GM18526 (cell line): ENCODE results near the gene CKMT1A.
"Not testable (repeated sequence)": the region's sequence is repeated elsewhere in the genome, so short reads cannot be mapped to it uniquely, and the experiment has no call there.

ENCODE experiments used
- POLR2A ChIP-seq: IDR thresholded peaks from 3 replicates; pipeline ENCODE4 v1.6.1; 2011; ENCODE audit not compliant: insufficient read length; ENCODE audit errors: extremely low read depth

The CKMT1A gene

GRCh38 chr15:43693148-43694022 is at the start of gene CKMT1A:
Gene CKMT1A, plus strand, starts transcription at chr15:43693859. Its CDS starts 192 bp downstream, at chr15:43694051.
- TF ChIP-seq POLR2A, result not testable (repeated sequence)

- no peak for TF ChIP-seq POLR2A
These were observed 44.8 kb upstream of the CKMT1A start, which contains the start of gene CATSPER2 for GRCh38 chr15:43648649-43649429. Gene CATSPER2, minus strand, starts transcription at chr15:43648844. Its CDS starts 783 bp downstream, at chr15:43648061.

- TF ChIP-seq POLR2A, result no peak
These were observed 8.5 kb downstream of the CKMT1A start for GRCh38 chr15:43702174-43702573.

GRCh38 chr15:43702701-43703424 is 9.2 kb downstream of the CKMT1A start:
- TF ChIP-seq POLR2A, result no peak

GRCh38 chr15:43723151-43723550 is 29.5 kb downstream of the CKMT1A start:
- no peak for TF ChIP-seq POLR2A

GRCh38 chr15:43735416-43735815 is 41.8 kb downstream of the CKMT1A start:
- no peak for TF ChIP-seq POLR2A

- TF ChIP-seq POLR2A, result peak; percentile 91
These were observed 52.7 kb downstream of the CKMT1A start, which contains the start of gene PDIA3 for GRCh38 chr15:43746245-43746902. Gene PDIA3, plus strand, starts transcription at chr15:43746438. Its CDS starts 102 bp downstream, at chr15:43746540.

GRCh38 chr15:43748376-43748775 is 54.7 kb downstream of the CKMT1A start:
- no peak for TF ChIP-seq POLR2A
